Measurements from ENCODE around the gene RBM5. TPM values are rescaled to one million over a fixed set of nuclear protein-coding genes. Genes with fewer than 3 reads are reported as not detected.

RBM5 gene
- total RNA-seq, 1 donor from 2014 or later = 332 TPM

DNA sequence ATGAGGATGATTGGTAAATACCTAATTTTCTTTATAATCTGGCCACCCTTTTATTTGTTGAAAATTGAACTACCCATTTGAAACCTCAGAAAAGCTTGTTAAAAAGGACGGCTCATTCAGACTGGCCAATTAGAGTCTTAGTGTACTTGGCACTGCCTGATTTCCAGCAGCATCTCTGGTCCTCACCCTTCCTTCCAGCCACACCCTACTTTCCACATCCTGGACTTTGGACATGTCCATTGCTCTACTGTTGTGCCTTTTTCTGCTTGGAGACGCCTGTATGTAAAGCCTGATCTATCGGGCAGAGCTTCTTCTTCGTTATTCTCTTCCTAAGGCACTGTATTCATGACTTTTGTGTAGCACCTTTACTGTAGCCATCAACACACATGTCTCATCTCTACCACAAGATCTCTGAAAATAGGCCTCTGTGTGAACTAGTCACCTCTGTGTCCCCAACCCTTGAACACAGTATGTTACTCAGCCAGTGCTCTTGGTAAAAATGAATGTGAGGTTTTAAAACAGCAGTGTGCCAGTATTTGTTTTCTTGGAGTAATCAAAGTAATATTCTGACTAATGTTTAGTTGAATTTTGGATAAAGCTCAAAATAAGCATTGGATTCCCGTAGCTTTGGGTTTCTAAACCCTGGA, 6.8 kb downstream of the RBM5 start:
- TF ChIP-seq, protein P1, sequence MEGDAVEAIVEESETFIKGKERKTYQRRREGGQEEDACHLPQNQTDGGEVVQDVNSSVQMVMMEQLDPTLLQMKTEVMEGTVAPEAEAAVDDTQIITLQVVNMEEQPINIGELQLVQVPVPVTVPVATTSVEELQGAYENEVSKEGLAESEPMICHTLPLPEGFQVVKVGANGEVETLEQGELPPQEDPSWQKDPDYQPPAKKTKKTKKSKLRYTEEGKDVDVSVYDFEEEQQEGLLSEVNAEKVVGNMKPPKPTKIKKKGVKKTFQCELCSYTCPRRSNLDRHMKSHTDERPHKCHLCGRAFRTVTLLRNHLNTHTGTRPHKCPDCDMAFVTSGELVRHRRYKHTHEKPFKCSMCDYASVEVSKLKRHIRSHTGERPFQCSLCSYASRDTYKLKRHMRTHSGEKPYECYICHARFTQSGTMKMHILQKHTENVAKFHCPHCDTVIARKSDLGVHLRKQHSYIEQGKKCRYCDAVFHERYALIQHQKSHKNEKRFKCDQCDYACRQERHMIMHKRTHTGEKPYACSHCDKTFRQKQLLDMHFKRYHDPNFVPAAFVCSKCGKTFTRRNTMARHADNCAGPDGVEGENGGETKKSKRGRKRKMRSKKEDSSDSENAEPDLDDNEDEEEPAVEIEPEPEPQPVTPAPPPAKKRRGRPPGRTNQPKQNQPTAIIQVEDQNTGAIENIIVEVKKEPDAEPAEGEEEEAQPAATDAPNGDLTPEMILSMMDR (IDR thresholded peaks at IDR 0.05; ENCODE audit: unreplicated experiment) = no peak
- Mint-ChIP-seq H3K27ac (no peak overlapping the region), H3K36me3 (peaks cover 54% of the 10 kb centered on the region), H3K9me3 (no peaks in the 10 kb centered on the region), H3K4me3 (no peak overlapping the region), H3K27me3 (ENCODE audit: low read depth) (no peaks in the 10 kb centered on the region), H3K4me1 (peaks cover 7% of the 10 kb centered on the region)
- DNase-seq (ENCODE audit: low spot score in 2 of 2, unreplicated experiment in 2 of 2) = no peak

DNA sequence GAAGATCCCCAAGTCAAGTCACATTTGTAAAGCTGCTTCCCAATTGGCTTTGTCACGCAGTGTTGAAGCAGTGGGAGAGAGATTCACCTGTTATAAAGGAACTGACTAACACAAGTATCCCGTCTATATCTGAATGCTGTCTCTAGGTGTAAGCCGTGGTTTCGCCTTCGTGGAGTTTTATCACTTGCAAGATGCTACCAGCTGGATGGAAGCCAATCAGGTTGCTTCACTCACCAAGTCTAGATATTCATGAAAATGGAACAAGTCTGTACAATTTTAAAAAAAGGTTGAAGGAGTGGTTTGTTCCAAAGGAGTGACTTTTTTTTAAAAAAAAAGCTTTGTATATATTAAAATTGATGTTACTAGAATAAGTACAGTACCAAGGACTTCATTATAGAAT, 11.7 kb downstream of the RBM5 start:
- H3K27ac Mint-ChIP-seq = no peak overlapping the region
- peaks cover 62% of the 10 kb centered on the region for H3K36me3 Mint-ChIP-seq

DNA sequence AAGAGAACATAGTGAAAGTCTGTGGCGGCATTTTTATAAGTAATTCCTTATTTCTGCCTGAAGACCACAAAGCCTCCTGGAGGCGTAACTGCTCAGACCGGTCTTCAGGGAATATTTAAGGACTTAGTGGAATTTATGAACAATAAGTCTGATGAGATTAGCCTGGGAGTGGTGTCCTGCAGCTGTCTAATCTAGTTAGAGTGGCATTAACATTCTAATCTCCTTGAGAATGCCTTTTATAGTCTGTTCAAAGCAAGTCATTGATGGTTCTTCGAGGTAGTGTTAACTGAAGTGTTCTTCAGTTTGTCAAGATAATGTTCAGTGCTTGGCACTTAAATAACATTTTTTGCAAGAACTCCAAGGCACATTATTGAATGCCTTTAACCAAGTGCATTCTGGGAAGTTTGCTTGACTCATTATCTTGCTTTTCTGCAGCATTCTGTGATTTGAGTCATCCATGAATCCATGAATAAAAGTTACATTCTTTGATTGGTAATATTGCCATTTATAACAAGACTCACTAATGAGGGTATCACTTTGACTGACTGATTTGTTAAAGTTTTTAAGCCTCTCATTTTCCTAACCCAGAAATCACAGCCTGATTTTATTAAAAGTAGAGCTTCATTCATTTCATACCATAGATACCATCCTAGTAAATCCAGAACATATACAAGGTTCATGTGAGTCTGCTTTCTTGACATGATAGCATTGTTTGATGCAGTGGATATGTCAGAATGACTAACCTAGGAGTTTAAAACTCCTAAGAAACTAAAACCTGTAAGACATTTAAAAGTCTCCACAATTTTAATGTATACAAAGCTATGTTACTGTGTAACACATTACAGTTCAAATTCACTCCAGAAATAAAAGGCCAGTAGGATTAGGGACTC, 12.5 kb downstream of the RBM5 start:
- Mint-ChIP-seq H3K4me3 (no peak overlapping the region), H3K9me3 (no peaks in the 10 kb centered on the region), H3K36me3 (peaks cover 57% of the 10 kb centered on the region), H3K27me3 (ENCODE audit: low read depth) (no peaks in the 10 kb centered on the region), H3K27ac (no peak overlapping the region), H3K4me1 (no peaks in the 10 kb centered on the region)
- TF ChIP-seq, protein P1 (IDR thresholded peaks at IDR 0.05; ENCODE audit: unreplicated experiment) = no peak
- no peak for DNase-seq (ENCODE audit: low spot score in 2 of 2, unreplicated experiment in 2 of 2)

More for the DNA sequence above, 11.7 kb downstream of the RBM5 start:
- Mint-ChIP-seq H3K4me1 (no peaks in the 10 kb centered on the region), H3K4me3 (no peak overlapping the region), H3K27me3 (ENCODE audit: low read depth) (no peaks in the 10 kb centered on the region), H3K9me3 (no peaks in the 10 kb centered on the region)
- TF ChIP-seq, protein P1 (IDR thresholded peaks at IDR 0.05; ENCODE audit: unreplicated experiment) = no peak
- no peak for DNase-seq (ENCODE audit: low spot score in 2 of 2, unreplicated experiment in 2 of 2)

DNA sequence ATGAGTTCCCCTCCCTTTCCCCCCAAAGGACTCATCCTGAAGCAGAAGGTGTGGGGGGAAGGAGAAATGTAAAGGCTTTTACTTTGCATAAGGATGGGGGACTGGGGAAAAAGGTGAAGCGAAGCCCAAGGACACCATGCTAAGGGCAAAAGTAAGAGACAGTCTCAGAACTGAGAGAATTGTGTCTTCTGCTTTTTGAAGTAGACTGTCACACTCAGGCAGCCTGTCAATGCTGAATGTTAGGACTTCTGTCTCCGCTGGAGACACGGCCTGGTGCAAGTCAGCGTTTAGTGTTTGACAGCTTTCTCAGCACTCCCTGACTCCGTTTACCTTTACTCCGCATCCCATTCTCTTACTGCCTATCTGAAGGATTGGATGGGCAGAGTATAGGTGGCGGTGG, 13.8 kb downstream of the RBM5 start:
- H3K36me3 Mint-ChIP-seq = peaks cover 61% of the 10 kb centered on the region
- no peaks in the 10 kb centered on the region for H3K4me1 Mint-ChIP-seq
- no peak for DNase-seq (ENCODE audit: low spot score in 2 of 2, unreplicated experiment in 2 of 2)
- TF ChIP-seq, protein P1 (IDR thresholded peaks at IDR 0.05; ENCODE audit: unreplicated experiment) = no peak
- no peaks in the 10 kb centered on the region for H3K9me3 Mint-ChIP-seq
- H3K4me3 Mint-ChIP-seq = no peak overlapping the region
- no peaks in the 10 kb centered on the region for H3K27me3 Mint-ChIP-seq (ENCODE audit: low read depth)
- H3K27ac Mint-ChIP-seq = no peak overlapping the region

DNA sequence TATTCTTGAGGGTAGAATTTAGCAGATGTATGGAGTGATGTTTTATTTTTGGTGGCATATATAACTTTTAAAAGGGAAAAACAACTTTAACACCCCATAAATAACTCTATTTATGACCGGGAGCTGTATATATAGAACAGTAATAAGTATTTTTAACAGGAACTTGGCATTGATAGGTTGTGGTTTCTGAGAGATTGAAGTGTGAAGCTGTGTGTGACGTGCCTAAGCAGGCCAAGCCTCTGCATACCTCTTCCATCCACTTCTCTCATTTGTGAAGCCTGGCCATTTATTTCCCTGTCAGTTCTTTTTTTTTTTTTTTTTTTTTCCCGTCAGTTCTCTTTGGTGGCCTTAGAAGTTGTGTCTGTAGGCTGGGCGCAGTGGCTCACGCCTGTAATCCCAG, 23.0 kb downstream of the RBM5 start:
- H3K4me1 Mint-ChIP-seq = no peaks in the 10 kb centered on the region
- TF ChIP-seq, protein P1 (IDR thresholded peaks at IDR 0.05; ENCODE audit: unreplicated experiment) = no peak
- H3K27ac Mint-ChIP-seq = no peak overlapping the region

More for the DNA sequence above, 23.0 kb downstream of the RBM5 start:
- Mint-ChIP-seq H3K4me3 (no peak overlapping the region), H3K27me3 (ENCODE audit: low read depth) (no peaks in the 10 kb centered on the region), H3K9me3 (no peaks in the 10 kb centered on the region), H3K36me3 (peaks cover 64% of the 10 kb centered on the region)
- no peak for DNase-seq (ENCODE audit: low spot score in 2 of 2, unreplicated experiment in 2 of 2)
